ENCODE results near the gene GABBR1.
A peak's percentile ranks its signal among the peaks of the same experiment; 100 is the strongest.

The GABBR1 gene

GRCh38 chr6:29589423-29590048, 43.4 kb downstream of the GABBR1 start:
- peak; percentile 98 for TF ChIP-seq CTCF (IDR thresholded peaks at IDR 0.05; ENCODE audit: low read depth, low read length)
- H3K4me3 ChIP-seq (ENCODE audit: low read depth, low read length) = no peak overlapping the region

GRCh38 chr6:29584821-29585220, 48.2 kb downstream of the GABBR1 start, which contains the start of gene OR2H2:
TSS of gene OR2H2 (plus strand) at chr6:29585121. CDS start at chr6:29587945, 2,824 bp downstream.
- no peak for TF ChIP-seq CTCF (IDR thresholded peaks at IDR 0.05; ENCODE audit: low read depth, low read length)
- no peak within 1 kb of the TSS for H3K4me3 ChIP-seq (ENCODE audit: low read depth, low read length)

GRCh38 chr6:29577544-29577943, 55.4 kb downstream of the GABBR1 start:
- H3K4me3 ChIP-seq (ENCODE audit: low read depth, low read length) = no peak overlapping the region
- TF ChIP-seq CTCF (IDR thresholded peaks at IDR 0.05; ENCODE audit: low read depth, low read length) = no peak

GRCh38 chr6:29576056-29576455, 56.9 kb downstream of the GABBR1 start:
- TF ChIP-seq CTCF (IDR thresholded peaks at IDR 0.05; ENCODE audit: low read depth, low read length) = no peak

GRCh38 chr6:29567991-29568390, 65.0 kb downstream of the GABBR1 start:
- no peak overlapping the region for H3K4me3 ChIP-seq (ENCODE audit: low read depth, low read length)
- TF ChIP-seq CTCF (IDR thresholded peaks at IDR 0.05; ENCODE audit: low read depth, low read length) = no peak

More at GRCh38 chr6:29576056-29576455, 56.9 kb downstream of the GABBR1 start:
- no peak overlapping the region for H3K4me3 ChIP-seq (ENCODE audit: low read depth, low read length)

GRCh38 chr6:29567541-29567940, 65.4 kb downstream of the GABBR1 start:
- H3K4me3 ChIP-seq (ENCODE audit: low read depth, low read length) = no peak overlapping the region
- no peak for TF ChIP-seq CTCF (IDR thresholded peaks at IDR 0.05; ENCODE audit: low read depth, low read length)

- H3K4me3 ChIP-seq (ENCODE audit: low read depth, low read length) = no peak overlapping the region
- TF ChIP-seq CTCF (IDR thresholded peaks at IDR 0.05; ENCODE audit: low read depth, low read length) = no peak
Measured at GRCh38 chr6:29566856-29567255, 66.1 kb downstream of the GABBR1 start.
